Measurements from ENCODE around the gene ARPP21. TPM values are rescaled to one million over a fixed set of nuclear protein-coding genes. Genes with fewer than 3 reads are reported as not detected.

The ARPP21 gene
- total RNA-seq, 1 donor from 2014 or later = not detected

DNA sequence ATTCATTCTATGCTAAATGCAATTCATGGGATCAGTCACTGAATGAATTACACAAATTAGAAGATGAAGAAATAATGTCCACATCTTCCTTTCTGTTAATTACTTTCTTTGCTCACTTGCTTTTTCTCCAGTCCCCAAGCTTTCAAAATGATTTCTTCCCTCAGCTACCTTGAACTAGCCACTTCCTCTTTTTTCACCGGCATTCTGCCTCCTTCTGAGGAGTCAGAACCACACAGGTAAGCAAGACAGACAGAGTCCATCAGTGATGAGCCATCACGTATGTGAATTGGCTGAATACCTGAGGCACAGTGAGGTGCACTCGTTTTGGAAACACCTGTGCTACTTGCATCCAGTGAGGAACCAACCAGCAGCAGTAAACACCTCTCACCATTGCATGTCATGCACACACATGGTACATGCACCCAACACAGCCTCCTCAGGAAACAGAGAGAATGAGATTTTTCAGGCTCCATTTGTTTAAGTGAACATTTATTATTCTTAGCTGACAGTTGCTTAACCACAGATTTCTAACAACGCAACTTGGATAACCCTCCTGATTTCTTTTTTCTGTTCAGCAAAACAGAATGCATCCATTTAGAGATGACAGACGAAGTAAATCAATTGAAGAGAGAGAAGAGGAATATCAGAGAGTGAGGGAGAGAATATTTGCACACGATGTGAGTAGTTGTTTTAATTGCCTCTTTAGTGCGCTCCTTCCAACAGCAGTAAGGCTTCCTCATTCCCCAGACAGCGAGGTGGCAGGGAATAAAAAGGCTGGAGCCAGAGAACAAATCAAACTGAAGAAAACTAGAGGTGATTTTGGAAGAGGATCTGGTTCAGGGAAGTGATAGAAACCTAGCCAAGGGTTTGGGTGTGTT lies 69.3 kb downstream of the ARPP21 start:
- DNase-seq = no peak

DNA sequence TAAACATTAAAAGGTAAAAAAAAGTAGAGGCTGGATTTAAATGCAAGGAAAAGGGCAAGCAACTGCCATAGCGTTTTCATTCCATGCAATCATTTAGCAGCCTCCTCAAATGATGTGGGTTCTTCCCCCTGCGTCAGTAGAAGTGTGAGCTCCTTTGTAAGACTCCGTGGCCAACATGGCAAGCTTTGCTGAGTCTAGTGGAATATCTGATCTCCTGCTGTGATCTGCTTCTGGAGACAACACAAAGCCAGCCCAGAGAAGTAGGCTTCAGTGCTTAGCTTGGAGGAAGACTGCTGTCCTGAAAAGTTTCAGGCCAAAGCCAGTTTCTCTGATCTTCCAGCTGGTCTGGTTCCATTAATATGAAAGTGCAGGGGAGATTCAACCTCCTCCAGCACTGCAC lies 70.4 kb downstream of the ARPP21 start:
- no peak for DNase-seq
- no peaks in the 10 kb centered on the region for H3K27me3 ChIP-seq
- no peaks in the 10 kb centered on the region for H3K36me3 ChIP-seq
- no peaks in the 10 kb centered on the region for H3K9me3 ChIP-seq
- intact Hi-C loops (cut with DNase I) = no loop called here
- no peak overlapping the region for H3K27ac ChIP-seq
- no peak overlapping the region for H3K4me3 ChIP-seq
- no peaks in the 10 kb centered on the region for H3K4me1 ChIP-seq
- no peak for ATAC-seq
- TF ChIP-seq, protein P1, sequence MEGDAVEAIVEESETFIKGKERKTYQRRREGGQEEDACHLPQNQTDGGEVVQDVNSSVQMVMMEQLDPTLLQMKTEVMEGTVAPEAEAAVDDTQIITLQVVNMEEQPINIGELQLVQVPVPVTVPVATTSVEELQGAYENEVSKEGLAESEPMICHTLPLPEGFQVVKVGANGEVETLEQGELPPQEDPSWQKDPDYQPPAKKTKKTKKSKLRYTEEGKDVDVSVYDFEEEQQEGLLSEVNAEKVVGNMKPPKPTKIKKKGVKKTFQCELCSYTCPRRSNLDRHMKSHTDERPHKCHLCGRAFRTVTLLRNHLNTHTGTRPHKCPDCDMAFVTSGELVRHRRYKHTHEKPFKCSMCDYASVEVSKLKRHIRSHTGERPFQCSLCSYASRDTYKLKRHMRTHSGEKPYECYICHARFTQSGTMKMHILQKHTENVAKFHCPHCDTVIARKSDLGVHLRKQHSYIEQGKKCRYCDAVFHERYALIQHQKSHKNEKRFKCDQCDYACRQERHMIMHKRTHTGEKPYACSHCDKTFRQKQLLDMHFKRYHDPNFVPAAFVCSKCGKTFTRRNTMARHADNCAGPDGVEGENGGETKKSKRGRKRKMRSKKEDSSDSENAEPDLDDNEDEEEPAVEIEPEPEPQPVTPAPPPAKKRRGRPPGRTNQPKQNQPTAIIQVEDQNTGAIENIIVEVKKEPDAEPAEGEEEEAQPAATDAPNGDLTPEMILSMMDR (IDR thresholded peaks at IDR 0.05) = no peak

More for the DNA sequence above, 69.3 kb downstream of the ARPP21 start:
- Histone ChIP-seq H3K27me3 (no peaks in the 10 kb centered on the region), H3K4me1 (no peaks in the 10 kb centered on the region), H3K27ac (no peak overlapping the region), H3K36me3 (no peaks in the 10 kb centered on the region), H3K9me3 (no peaks in the 10 kb centered on the region), H3K4me3 (no peak overlapping the region)
- intact Hi-C loops (cut with DNase I) = no loop called here
- no peak for ATAC-seq
- TF ChIP-seq, protein P1 (IDR thresholded peaks at IDR 0.05) = no peak

DNA sequence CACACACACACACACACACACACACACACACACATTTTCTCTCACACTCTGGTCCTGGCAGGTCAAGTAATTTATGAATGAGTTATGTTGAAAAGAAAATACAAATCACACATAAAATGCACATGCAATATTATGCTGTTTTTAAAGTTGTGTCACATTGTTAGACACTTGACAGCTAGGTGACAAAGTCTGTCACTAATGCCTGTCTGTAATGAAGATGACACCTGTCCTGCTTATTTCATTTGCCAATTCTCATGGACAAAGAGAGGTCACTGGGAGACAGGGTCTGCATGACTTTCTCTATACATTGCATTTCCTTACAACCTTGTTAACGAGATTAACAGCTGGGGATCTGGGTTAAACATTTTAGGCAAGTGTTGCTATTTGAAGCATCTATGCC lies 71.2 kb downstream of the ARPP21 start:
- no peak for DNase-seq
- intact Hi-C loops (cut with DNase I) = no loop called here
- no peak for ATAC-seq
- Histone ChIP-seq H3K36me3 (no peaks in the 10 kb centered on the region), H3K4me1 (no peaks in the 10 kb centered on the region), H3K27ac (no peak overlapping the region), H3K4me3 (no peak overlapping the region), H3K27me3 (no peaks in the 10 kb centered on the region), H3K9me3 (no peaks in the 10 kb centered on the region)
- TF ChIP-seq, protein P1 (IDR thresholded peaks at IDR 0.05) = no peak

DNA sequence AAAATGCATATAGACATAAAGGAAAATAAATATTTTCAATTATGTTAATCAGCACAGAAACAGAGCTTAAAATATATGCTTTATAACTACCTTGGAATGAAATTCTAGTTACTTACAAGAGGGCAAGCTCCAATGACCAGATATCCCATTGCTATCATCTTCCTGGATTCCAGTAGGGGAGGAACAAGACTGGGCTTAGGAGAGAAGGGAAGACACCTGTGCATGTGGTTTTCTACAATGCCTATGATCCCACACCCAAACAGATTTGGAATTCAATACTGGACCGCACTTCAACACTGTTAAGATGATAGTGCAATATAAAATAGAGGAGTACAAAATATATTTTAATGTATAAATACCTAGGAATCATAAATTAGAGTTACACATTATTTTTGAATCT lies 79.6 kb downstream of the ARPP21 start:
- peaks cover 28% of the 10 kb centered on the region for H3K27me3 ChIP-seq
- no peak overlapping the region for H3K4me3 ChIP-seq
- H3K9me3 ChIP-seq = no peaks in the 10 kb centered on the region
- TF ChIP-seq, protein P1 (IDR thresholded peaks at IDR 0.05) = no peak
- H3K36me3 ChIP-seq = no peaks in the 10 kb centered on the region
- intact Hi-C loops (cut with DNase I) = no loop called here
- ATAC-seq (no peak), DNase-seq (no peak)
- H3K27ac ChIP-seq = no peak overlapping the region
- no peaks in the 10 kb centered on the region for H3K4me1 ChIP-seq

DNA sequence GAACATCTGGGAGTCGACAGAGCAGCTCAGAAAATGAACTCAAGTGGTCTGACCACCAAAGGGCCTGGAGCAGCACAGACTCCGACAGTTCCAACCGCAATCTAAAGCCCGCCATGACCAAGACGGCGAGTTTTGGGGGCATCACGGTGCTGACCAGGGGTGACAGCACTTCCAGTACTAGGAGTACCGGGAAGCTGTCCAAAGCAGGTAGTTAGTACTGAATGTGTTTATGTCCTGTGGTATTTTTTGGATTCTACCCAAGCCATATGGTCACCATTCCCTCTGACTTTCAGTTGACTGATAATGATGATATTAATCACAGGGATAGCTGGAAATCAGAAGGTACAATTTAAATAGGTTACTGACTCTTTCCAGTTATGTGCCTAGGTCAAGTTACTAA lies 82.3 kb downstream of the ARPP21 start:
- ATAC-seq (no peak), DNase-seq (no peak)
- intact Hi-C loops (cut with DNase I) = no loop called here
- Histone ChIP-seq H3K9me3 (no peaks in the 10 kb centered on the region), H3K27me3 (peaks cover 27% of the 10 kb centered on the region), H3K36me3 (no peaks in the 10 kb centered on the region), H3K27ac (no peak overlapping the region), H3K4me3 (no peak overlapping the region), H3K4me1 (no peaks in the 10 kb centered on the region)
- TF ChIP-seq, protein P1 (IDR thresholded peaks at IDR 0.05) = no peak
